ENCODE measurements around the gene IGFLR1. TPM values are rescaled to one million over a fixed set of nuclear protein-coding genes. Genes with fewer than 3 reads are reported as not detected.

IGFLR1 gene
- total and polyA plus RNA-seq, 12 donors, result 4.9 to 35.3 (median 14.7) TPM

- no peak for DNase-seq
- H3K4me1 ChIP-seq (replicated peaks in 1 of 2), result no peaks in the 10 kb centered on the region
- 95 to 100% (median 98%) methylated on average over 4 to 15 of the region's 15 CpGs; no CpG with 5 or more reads in 1 of the 4 donors for WGBS, 4 donors
- H3K27ac ChIP-seq, result no peak overlapping the region
- intact Hi-C loops (cut with DNase I), result no loop called here
- no peaks in the 10 kb centered on the region for H3K36me3 ChIP-seq (replicated peaks in 1 of 2)
- H3K27me3 ChIP-seq, result no peaks in the 10 kb centered on the region
- H3K9me3 ChIP-seq (replicated peaks in 1 of 3), result no peaks in the 10 kb centered on the region
- H3K4me3 ChIP-seq, result no peak overlapping the region
- TF ChIP-seq CTCF (IDR thresholded peaks at IDR 0.05) (no peak), POLR2A (IDR thresholded peaks at IDR 0.05) (no peak)
Measured at GRCh38 chr19:35787227-35787799, 45.1 kb upstream of the IGFLR1 start.

- H3K36me3 ChIP-seq (replicated peaks in 1 of 2), result no peaks in the 10 kb centered on the region
- DNase-seq, result no peak
- no peak for TF ChIP-seq CTCF (IDR thresholded peaks at IDR 0.05)
- no peak for TF ChIP-seq POLR2A (IDR thresholded peaks at IDR 0.05)
- no peaks in the 10 kb centered on the region for H3K4me1 ChIP-seq (replicated peaks in 1 of 2)
- H3K9me3 ChIP-seq (replicated peaks in 1 of 3), result no peaks in the 10 kb centered on the region
- H3K27me3 ChIP-seq, result no peaks in the 10 kb centered on the region
- no peak overlapping the region for H3K4me3 ChIP-seq
- WGBS, 4 donors, result 93 to 96% (median 94%) methylated on average over 19 to 31 of the region's 31 CpGs
- no peak overlapping the region for H3K27ac ChIP-seq
- intact Hi-C loops (cut with DNase I), result no loop called here
Measured at GRCh38 chr19:35786299-35787160, 44.3 kb upstream of the IGFLR1 start.

- no peak for DNase-seq
- TF ChIP-seq POLR2A (IDR thresholded peaks at IDR 0.05) (no peak), CTCF (IDR thresholded peaks at IDR 0.05) (no peak)
- WGBS, 4 donors, result 90 to 95% (median 93%) methylated on average over 7 to 10 of the region's 10 CpGs
- Histone ChIP-seq H3K4me3 (no peak overlapping the region), H3K36me3 (replicated peaks in 1 of 2) (peaks cover 0 to 2% of the 10 kb centered on the region in 2 donors), H3K27me3 (no peaks in the 10 kb centered on the region), H3K9me3 (replicated peaks in 1 of 3) (no peaks in the 10 kb centered on the region), H3K4me1 (replicated peaks in 1 of 2) (no peaks in the 10 kb centered on the region), H3K27ac (no peak overlapping the region)
- intact Hi-C loops (cut with DNase I), result no loop called here
Measured at GRCh38 chr19:35785339-35785627, 43.0 kb upstream of the IGFLR1 start.

GRCh38 chr19:35784503-35785338 is 42.5 kb upstream of the IGFLR1 start:
- no peak for TF ChIP-seq CTCF (IDR thresholded peaks at IDR 0.05)
- no peak for TF ChIP-seq POLR2A (IDR thresholded peaks at IDR 0.05)
- Histone ChIP-seq H3K27ac (no peak overlapping the region), H3K36me3 (replicated peaks in 1 of 2) (peaks cover 0 to 6% of the 10 kb centered on the region in 2 donors), H3K27me3 (no peaks in the 10 kb centered on the region), H3K9me3 (replicated peaks in 1 of 3) (no peaks in the 10 kb centered on the region), H3K4me1 (replicated peaks in 1 of 2) (no peaks in the 10 kb centered on the region), H3K4me3 (no peak overlapping the region)
- intact Hi-C loops (cut with DNase I), result no loop called here
- no peak for DNase-seq
- 88 to 89% (median 88%) methylated on average over 13 to 45 of the region's 45 CpGs for WGBS, 4 donors

All from adrenal gland (tissue), 12 donors.